IMR-90 (cell line): Measurements from ENCODE around the gene C1QTNF12. TPM values are rescaled to one million over a fixed set of nuclear protein-coding genes. Genes with fewer than 3 reads are reported as not detected.
A peak's percentile ranks its signal among the peaks of the same experiment; 100 is the strongest.

Experiments used
- ATAC-seq: fragments of 200-7000 bp; cut with Tn5 transposase; 2 replicates; pipeline ENCODE4 v1.9.1; 2020; ENCODE audit warnings: low read depth, mild to moderate bottlenecking, moderate library complexity
- BruUV-seq: library from RNA; stranded (reverse); fragments of 400-500 nt; replicated peaks from 2 replicates; lab custom pipeline; 2021; lab: Mats Ljungman, UMichigan
- CTCF ChIA-PET: fragments of 300-600 bp; formaldehyde crosslinking; extraction: SDS; loops from one replicate; lab custom pipeline; 2021; ENCODE audit warnings: antibody characterized with exemption; lab: Yijun Ruan, JAX
- POLR2A ChIA-PET: fragments of 300-600 bp; sonication (Branson Sonifier 250); formaldehyde crosslinking; loops from one replicate; lab custom pipeline; 2022; ENCODE audit warnings: antibody characterized with exemption; ENCODE audit not compliant: unreplicated experiment; lab: Charles Lee
- DNase-seq: peaks from one replicate; pipeline ENCODE4 v3.0.0; 2013
- H2AFZ ChIP-seq: replicated peaks from 2 replicates; pipeline ENCODE3; 2013; ENCODE audit warnings: low read length, mild to moderate bottlenecking; ENCODE audit not compliant: poor library complexity
- H2AK5ac ChIP-seq: 2 replicates; pipeline ENCODE4 v1.6.1; 2013; ENCODE audit warnings: low read depth, low read length, inconsistent platforms
- H2AK9ac ChIP-seq: replicated peaks from 2 replicates; pipeline ENCODE3; 2013; ENCODE audit warnings: mild to moderate bottlenecking, low read depth, low read length, moderate library complexity; ENCODE audit not compliant: poor library complexity
- H2BK120ac ChIP-seq: 2 replicates; pipeline ENCODE4 v1.6.1; 2013; ENCODE audit warnings: low read depth, low read length, inconsistent platforms
- H2BK15ac ChIP-seq: 3 replicates; pipeline ENCODE4 v1.6.1; 2013; ENCODE audit warnings: low read depth, low read length, inconsistent platforms
- H2BK20ac ChIP-seq: 2 replicates; pipeline ENCODE4 v1.6.1; 2013; ENCODE audit warnings: low read depth, mild to moderate bottlenecking, inconsistent platforms, low read length, moderate library complexity
- H2BK5ac ChIP-seq: 2 replicates; pipeline ENCODE4 v1.6.1; 2013; ENCODE audit warnings: mild to moderate bottlenecking, low read depth, low read length, inconsistent platforms; ENCODE audit not compliant: poor library complexity, severe bottlenecking
- H3K14ac ChIP-seq: replicated peaks from 2 replicates; pipeline ENCODE4 v1.6.1; 2013; ENCODE audit warnings: low read depth, low read length, inconsistent platforms
- H3K18ac ChIP-seq: 2 replicates; pipeline ENCODE4 v1.6.1; 2013; ENCODE audit warnings: low read depth, low read length, control low read depth
- H3K23ac ChIP-seq: 2 replicates; pipeline ENCODE4 v1.6.1; 2013; ENCODE audit warnings: low read depth, low read length, inconsistent platforms
- H3K27ac ChIP-seq: 2 replicates; pipeline ENCODE4 v1.5.1; 2013; ENCODE audit warnings: mild to moderate bottlenecking, control low read depth, low read length; ENCODE audit not compliant: insufficient read depth
- H3K27me3 ChIP-seq: 2 replicates; pipeline ENCODE4 v1.6.1; 2013; ENCODE audit warnings: low read length; ENCODE audit not compliant: control insufficient read depth, insufficient read depth
- H3K36me3 ChIP-seq: 2 replicates; pipeline ENCODE4 v1.6.1; 2013; ENCODE audit warnings: low read length, mixed read lengths; ENCODE audit not compliant: control insufficient read depth, insufficient read depth
- H3K4ac ChIP-seq: 2 replicates; pipeline ENCODE4 v1.6.1; 2013; ENCODE audit warnings: low read depth, low read length, inconsistent platforms
- H3K4me1 ChIP-seq: 2 replicates; pipeline ENCODE4 v1.6.1; 2013; ENCODE audit warnings: low read length, mixed read lengths; ENCODE audit not compliant: control insufficient read depth, insufficient read depth
- H3K4me2 ChIP-seq: 2 replicates; pipeline ENCODE4 v1.6.1; 2013; ENCODE audit warnings: low read depth, mild to moderate bottlenecking, control low read depth, low read length, moderate library complexity
- H3K4me3 ChIP-seq: 2 replicates; pipeline ENCODE4 v1.5.1; 2013; ENCODE audit warnings: low read depth, mild to moderate bottlenecking, control low read depth, low read length, moderate library complexity; ENCODE audit not compliant: insufficient read depth
- H3K56ac ChIP-seq: 2 replicates; pipeline ENCODE4 v1.6.1; 2013; ENCODE audit warnings: low read length, inconsistent platforms; ENCODE audit not compliant: insufficient read depth; ENCODE audit errors: extremely low read depth
- H3K79me1 ChIP-seq, 2 experiments: 2 replicates each; pipeline ENCODE4 v1.6.1; 2013; ENCODE audit warnings: low read length in 2 of 2, inconsistent platforms in 1 of 2, low read depth in 1 of 2
- H3K9ac ChIP-seq: 2 replicates; pipeline ENCODE4 v1.6.1; 2013; ENCODE audit warnings: low read depth, low read length, control low read depth
- H3K9me1 ChIP-seq: 2 replicates; pipeline ENCODE4 v1.6.1; 2013; ENCODE audit warnings: low read length, inconsistent platforms; ENCODE audit not compliant: insufficient read depth
- H3K9me3 ChIP-seq: 2 replicates; pipeline ENCODE4 v1.6.1; 2013; ENCODE audit warnings: low read length; ENCODE audit not compliant: control insufficient read depth, insufficient read depth
- H4K20me1 ChIP-seq: 2 replicates; pipeline ENCODE4 v1.6.1; 2013; ENCODE audit warnings: low read length, inconsistent platforms; ENCODE audit not compliant: insufficient read depth
- H4K5ac ChIP-seq: 2 replicates; pipeline ENCODE4 v1.6.1; 2013; ENCODE audit warnings: mild to moderate bottlenecking, low read depth, low read length, control low read depth
- H4K8ac ChIP-seq, 2 experiments: 2 replicates each; pipeline ENCODE4 v1.6.1; 2013; ENCODE audit warnings: low read depth in 2 of 2, low read length in 2 of 2, control low read depth in 1 of 2, inconsistent platforms in 1 of 2
- H4K91ac ChIP-seq: 2 replicates; pipeline ENCODE4 v1.6.1; 2013; ENCODE audit warnings: low read depth, low read length, inconsistent platforms; ENCODE audit not compliant: insufficient read depth
- BHLHE40 ChIP-seq: fragments of 150-350 bp; IDR thresholded peaks from 2 replicates; pipeline ENCODE4 v1.6.1; 2016; ENCODE audit warnings: mild to moderate bottlenecking, low read depth, low read length
- CEBPB ChIP-seq: IDR thresholded peaks from 2 replicates; pipeline ENCODE4 v1.6.1; 2012; ENCODE audit warnings: low read depth, low read length, improper control_type of control experiment
- SMC3 ChIP-seq: fragments of 150-350 bp; IDR thresholded peaks from 2 replicates; pipeline ENCODE4 v1.6.1; 2016; ENCODE audit warnings: low read depth, mild to moderate bottlenecking, antibody characterized with exemption, low read length, moderate library complexity
- WGBS, 2 experiments: methylation state at CpG; one replicate each; pipeline versions ENCODE4 v1.1.5 to v1.1.7; 2013; ENCODE audit warnings: missing lambda C conversion rate in 2 of 2; ENCODE audit not compliant: insufficient read length in 1 of 2; ENCODE audit errors: extremely low coverage in 2 of 2; 5-methylcytosine and 5-hydroxymethylcytosine counted together
- dilution Hi-C: fragments of 300-500 bp; cut with HindIII; formaldehyde crosslinking; loops from one replicate; pipeline ENCODE4 v1.14.3; 2018; ENCODE audit warnings: low sequenced_read_pairs; ENCODE audit not compliant: unreplicated experiment
- in situ Hi-C: fragments of 300-500 bp; cut with MboI; formaldehyde crosslinking; loops from 3 replicates; pipeline ENCODE4 v1.14.3; 2019; ENCODE audit warnings: low sequenced_read_pairs, inconsistent platforms, mixed read lengths
- intact Hi-C: fragments of 100-400 bp; cut with micrococcal nuclease; formaldehyde crosslinking; loops from 2 replicates; pipeline ENCODE4 v1.10.0; 2022
- polyA plus RNA-seq, 3 experiments: library from polyadenylated mRNA; depleted of rRNA; stranded (reverse); fragments of >200 nt; gene quantifications; 2 replicates each; pipeline ENCODE4 v1.2.3, GENCODE V29; 2012; ENCODE audit warnings: low replicate concordance in 1 of 3
- total RNA-seq: library from RNA; depleted of rRNA; stranded (reverse); fragments of >200 nt; gene quantifications from 2 replicates; pipeline ENCODE4 v1.2.3, GENCODE V29; 2012

The C1QTNF12 gene
- total and polyA plus RNA-seq, 2 of the 4 experiments (the other 2 are of a cell fraction), result 0.36 to 1.1 TPM

DNA sequence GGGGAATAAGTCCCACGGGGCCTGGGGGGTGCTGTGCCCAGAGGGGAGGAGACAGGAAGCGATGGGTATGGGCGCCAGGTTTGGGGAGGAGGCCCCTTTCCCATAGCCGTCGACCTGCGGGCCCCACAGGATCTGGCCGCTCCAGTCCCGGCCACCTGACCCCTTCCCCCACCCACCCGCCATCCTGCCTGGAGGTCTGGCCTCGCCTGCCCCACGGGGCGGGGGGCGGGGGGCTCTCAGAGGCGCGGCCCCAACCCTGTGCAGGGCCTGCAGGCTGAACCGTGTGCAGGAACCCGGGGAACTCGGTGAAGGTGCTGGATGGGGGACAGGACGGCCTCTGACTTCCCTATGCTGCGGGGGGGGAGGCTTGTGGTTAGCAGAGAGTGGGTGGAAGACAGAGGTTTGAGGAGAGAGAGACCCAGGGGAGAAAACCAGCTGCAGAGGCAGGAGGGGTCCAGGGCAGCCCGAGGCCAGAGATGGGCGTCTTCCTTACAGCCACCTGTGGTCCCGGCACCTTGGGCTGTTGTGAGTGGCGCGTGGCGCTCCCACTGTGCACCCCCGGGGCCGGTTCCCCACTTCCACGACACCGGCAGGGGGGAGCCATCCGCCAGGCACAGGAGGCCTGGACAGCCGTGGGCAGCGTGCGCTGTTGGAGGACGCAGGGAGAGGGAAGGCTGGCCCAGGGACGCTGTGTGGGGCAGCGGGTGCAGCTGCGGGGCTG, 37.6 kb downstream of the C1QTNF12 start:
- H3K9me3 ChIP-seq, result no peaks in the 10 kb centered on the region
- intact Hi-C loops, result no loop called here
- dilution Hi-C loops, result no loop called here
- H3K4ac ChIP-seq, result peak overlapping the region; percentile 85
- no peaks in the 10 kb centered on the region for H3K79me1 ChIP-seq
- DNase-seq (peak; percentile 30), ATAC-seq (no peak)
- peak overlapping the region; percentile 26; the same call in 1 of the 3 replicates for H2BK15ac ChIP-seq
- no peaks in the 10 kb centered on the region; the same call in 1 of the 2 replicates for H3K27me3 ChIP-seq
- H3K18ac ChIP-seq, result no peak overlapping the region
- in situ Hi-C loops, result no loop called here
- H3K9me1 ChIP-seq, result no peaks in the 10 kb centered on the region
- H3K4me2 ChIP-seq, result no peak overlapping the region; the same call in 1 of the 2 replicates
- no peak overlapping the region for H3K9ac ChIP-seq
- no peak overlapping the region for H3K23ac ChIP-seq
- TF ChIP-seq SMC3 (no peak), CEBPB (no peak), BHLHE40 (no peak)
- peak overlapping the region; percentile 67 to 77; a peak in 3 of 4 replicates for H4K8ac ChIP-seq
- no peaks in the 10 kb centered on the region; the same call in 1 of the 2 replicates for H4K20me1 ChIP-seq
- WGBS, 2 experiments, result 72% methylated on average over 3 of the region's 38 CpGs; no CpG with 5 or more reads in 1 of the 2 experiments
- H4K91ac ChIP-seq, result peak overlapping the region; percentile 79; the same call in 1 of the 2 replicates
- H3K14ac ChIP-seq, result no peak overlapping the region
- ChIA-PET CTCF (no interaction called here), POLR2A (no interaction called here)
- H4K5ac ChIP-seq, result peak overlapping the region; percentile 95
- no peak overlapping the region for H3K4me3 ChIP-seq
- peak overlapping the region; percentile 86; the same call in 1 of the 2 replicates for H2BK120ac ChIP-seq
- no TSS peak for BruUV-seq
- no peak overlapping the region; the same call in 1 of the 2 replicates for H2BK20ac ChIP-seq
- H2AFZ ChIP-seq, result peak overlapping the region; percentile 91
- peak overlapping the region; percentile 75; the same call in 1 of the 2 replicates for H2AK5ac ChIP-seq
- peak overlapping the region; percentile 82 for H2BK5ac ChIP-seq
- H3K4me1 ChIP-seq, result peaks cover 12% of the 10 kb centered on the region
- no peaks in the 10 kb centered on the region for H3K36me3 ChIP-seq
- peak overlapping the region; percentile 50; the same call in 1 of the 2 replicates for H3K27ac ChIP-seq
- H2AK9ac ChIP-seq, result peak overlapping the region; percentile 82
- H3K56ac ChIP-seq, result no peak overlapping the region
